Neural cell (in vitro differentiated cells): ENCODE results near the gene PARP8. TPM values are rescaled to one million over a fixed set of nuclear protein-coding genes. Genes with fewer than 3 reads are reported as not detected.

Experiments used
- H2AFZ ChIP-seq: fragments of 200-600, 300-800 bp; sonication (generic), shearing (Covaris generic); 2 replicates; pipeline ENCODE4 v1.6.0; 2014; ENCODE audit warnings: low read depth, mild to moderate bottlenecking, antibody characterized with exemption, low read length, moderate library complexity
- H3F3A ChIP-seq: fragments of 200-600 bp; shearing (Covaris generic); 2 replicates; pipeline ENCODE4 v1.6.1; 2016; ENCODE audit warnings: mild to moderate bottlenecking, moderate library complexity, mixed read lengths, antibody characterized with exemption, low read length; ENCODE audit not compliant: insufficient read depth, poor library complexity, severe bottlenecking
- H3K27ac ChIP-seq: fragments of 200-600, 300-800 bp; sonication (generic), shearing (Covaris generic); 2 replicates; pipeline ENCODE4 v1.5.1; 2014; ENCODE audit warnings: mild to moderate bottlenecking, low read length, moderate library complexity
- H3K27me3 ChIP-seq: fragments of 300-800, 200-600 bp; sonication (generic), shearing (Covaris generic); 2 replicates; pipeline ENCODE4 v1.6.0; 2014; ENCODE audit warnings: mild to moderate bottlenecking, low read depth, low read length, moderate library complexity; ENCODE audit not compliant: insufficient read depth
- H3K36me3 ChIP-seq: fragments of 300-800, 200-600 bp; sonication (generic), shearing (Covaris generic); 2 replicates; pipeline ENCODE4 v1.5.1; 2014; ENCODE audit warnings: mild to moderate bottlenecking, antibody characterized with exemption, low read length, moderate library complexity; ENCODE audit not compliant: insufficient read depth
- H3K4me2 ChIP-seq: fragments of 300-800, 200-600 bp; sonication (generic), shearing (Covaris generic); 2 replicates; pipeline ENCODE4 v1.6.0; 2014; ENCODE audit warnings: mild to moderate bottlenecking, low read length
- H3K4me3 ChIP-seq: fragments of 300-800, 200-600 bp; sonication (generic), shearing (Covaris generic); 2 replicates; pipeline ENCODE4 v1.5.1; 2014; ENCODE audit warnings: mild to moderate bottlenecking, low read length, moderate library complexity
- H3K79me2 ChIP-seq: fragments of 200-600 bp; shearing (Covaris generic); replicated peaks from 2 replicates; pipeline ENCODE4 v1.6.0; 2014; ENCODE audit warnings: mild to moderate bottlenecking, low read length, moderate library complexity; ENCODE audit not compliant: insufficient read depth
- H3K9ac ChIP-seq: fragments of 300-800, 200-600 bp; sonication (generic), shearing (Covaris generic); 2 replicates; pipeline ENCODE4 v1.6.1; 2016; ENCODE audit warnings: mild to moderate bottlenecking, low read length, mixed read lengths
- H3K9me2 ChIP-seq: fragments of 200-600 bp; shearing (Covaris generic); 2 replicates; pipeline ENCODE4 v1.6.1; 2016; ENCODE audit warnings: mild to moderate bottlenecking, low read length, mixed read lengths; ENCODE audit not compliant: insufficient read depth
- H3K9me3 ChIP-seq: fragments of 200-600, 300-800 bp; sonication (generic), shearing (Covaris generic); 2 replicates; pipeline ENCODE4 v1.6.1; 2016; ENCODE audit warnings: mild to moderate bottlenecking, mixed run types, low read length, moderate library complexity, mixed read lengths
- H4K20me1 ChIP-seq: fragments of 200-600 bp; shearing (Covaris generic); 2 replicates; pipeline ENCODE4 v1.6.1; 2016; ENCODE audit warnings: mild to moderate bottlenecking, mixed run types; ENCODE audit not compliant: insufficient read depth
- CTCF ChIP-seq: fragments of 450-650 bp; IDR thresholded peaks from 2 replicates; pipeline ENCODE4 v1.5.1; 2014; ENCODE audit warnings: antibody characterized with exemption, mild to moderate bottlenecking, moderate library complexity; ENCODE audit not compliant: poor library complexity, severe bottlenecking
- EP300 ChIP-seq: fragments of 450-650 bp; conservative IDR thresholded peaks from 2 replicates; pipeline ENCODE4 v1.6.1; 2014; ENCODE audit warnings: antibody characterized with exemption, mild to moderate bottlenecking, moderate library complexity; ENCODE audit not compliant: poor library complexity, severe bottlenecking
- EZH2 ChIP-seq: fragments of 200-600, 300-800 bp; shearing (Covaris generic), sonication (generic); IDR thresholded peaks from 2 replicates; pipeline ENCODE4 v1.6.1; 2014; ENCODE audit warnings: antibody characterized with exemption, low read length, borderline replicate concordance, mild to moderate bottlenecking; ENCODE audit not compliant: insufficient read depth, poor library complexity, severe bottlenecking
- MXI1 ChIP-seq: fragments of 450-650 bp; conservative IDR thresholded peaks from 2 replicates; pipeline ENCODE4 v1.6.1; 2014; ENCODE audit warnings: antibody characterized with exemption, mild to moderate bottlenecking; ENCODE audit not compliant: poor library complexity, severe bottlenecking
- POLR2AphosphoS5 ChIP-seq: IDR thresholded peaks from 2 replicates; pipeline ENCODE4 v1.6.1; 2012
- RAD21 ChIP-seq: fragments of 450-650 bp; conservative IDR thresholded peaks from 2 replicates; pipeline ENCODE4 v1.6.1; 2014; ENCODE audit warnings: antibody characterized with exemption, mild to moderate bottlenecking, moderate library complexity
- REST ChIP-seq: IDR thresholded peaks from 2 replicates; pipeline ENCODE4 v1.6.1; 2012; ENCODE audit warnings: borderline replicate concordance
- SMC3 ChIP-seq: fragments of 450-650 bp; conservative IDR thresholded peaks from 2 replicates; pipeline ENCODE4 v1.6.1; 2014; ENCODE audit warnings: antibody characterized with exemption, mild to moderate bottlenecking, moderate library complexity; ENCODE audit not compliant: poor library complexity
- TAF1 ChIP-seq: IDR thresholded peaks from 2 replicates; pipeline ENCODE4 v1.6.1; 2012; ENCODE audit warnings: low read depth
- polyA plus RNA-seq: library from polyadenylated mRNA; depleted of rRNA; stranded (reverse); fragments of >200 nt; gene quantifications from 2 replicates; pipeline ENCODE4 v1.2.3, GENCODE V29; 2014

PARP8 gene
- polyA plus RNA-seq, 1 donor from 2014 or later, result 29.9 TPM

- no peak overlapping the region for H2AFZ ChIP-seq
- peaks cover 3% of the 10 kb centered on the region for H3K79me2 ChIP-seq
- H3K27ac ChIP-seq, result no peak overlapping the region
- H3K4me2 ChIP-seq, result no peak overlapping the region
- H3K36me3 ChIP-seq, result no peaks in the 10 kb centered on the region
- H3F3A ChIP-seq, result no peaks in the 10 kb centered on the region
- no peaks in the 10 kb centered on the region for H3K27me3 ChIP-seq
- no peaks in the 10 kb centered on the region for H3K9me2 ChIP-seq
- no peaks in the 10 kb centered on the region for H4K20me1 ChIP-seq
- no peak for TF ChIP-seq REST
- TF ChIP-seq SMC3, result no peak
- no peak for TF ChIP-seq MXI1
- no peak for TF ChIP-seq POLR2AphosphoS5
- TF ChIP-seq CTCF, result no peak
- no peak for TF ChIP-seq RAD21
- no peak for TF ChIP-seq EP300
- no peak for TF ChIP-seq TAF1
- TF ChIP-seq EZH2, result no peak
- H3K4me3 ChIP-seq, result no peak overlapping the region
- H3K9ac ChIP-seq, result no peak overlapping the region
- H3K9me3 ChIP-seq, result no peaks in the 10 kb centered on the region
Measured at GRCh38 chr5:50738864-50739263, 72.4 kb downstream of the PARP8 start.

- H3K27me3 ChIP-seq, result no peaks in the 10 kb centered on the region
- H3F3A ChIP-seq, result no peaks in the 10 kb centered on the region
- H3K4me2 ChIP-seq, result no peak overlapping the region
- no peak overlapping the region for H3K9ac ChIP-seq
- no peak overlapping the region for H2AFZ ChIP-seq
- no peak overlapping the region for H3K27ac ChIP-seq
- H3K9me3 ChIP-seq, result no peaks in the 10 kb centered on the region
- H3K36me3 ChIP-seq, result no peaks in the 10 kb centered on the region
- TF ChIP-seq MXI1 (no peak), EZH2 (no peak), TAF1 (no peak)
- H3K79me2 ChIP-seq, result peaks cover 3% of the 10 kb centered on the region
- H3K4me3 ChIP-seq, result no peak overlapping the region
- H3K9me2 ChIP-seq, result no peaks in the 10 kb centered on the region
- no peaks in the 10 kb centered on the region for H4K20me1 ChIP-seq
Measured at GRCh38 chr5:50740832-50741231, 74.4 kb downstream of the PARP8 start.

GRCh38 chr5:50744776-50745175 is 78.3 kb downstream of the PARP8 start:
- H3K4me3 ChIP-seq, result no peak overlapping the region
- no peaks in the 10 kb centered on the region for H3K9me3 ChIP-seq
- TF ChIP-seq REST, result no peak
- no peak for TF ChIP-seq SMC3
- TF ChIP-seq POLR2AphosphoS5, result no peak
- no peak for TF ChIP-seq RAD21
- H3K27ac ChIP-seq, result no peak overlapping the region
- H3K9ac ChIP-seq, result no peak overlapping the region
- peaks cover 3% of the 10 kb centered on the region for H3K79me2 ChIP-seq
- no peaks in the 10 kb centered on the region for H4K20me1 ChIP-seq
- no peaks in the 10 kb centered on the region for H3F3A ChIP-seq
- no peak overlapping the region for H3K4me2 ChIP-seq
- no peaks in the 10 kb centered on the region for H3K36me3 ChIP-seq
- no peak overlapping the region for H2AFZ ChIP-seq
- H3K9me2 ChIP-seq, result no peaks in the 10 kb centered on the region
- no peaks in the 10 kb centered on the region for H3K27me3 ChIP-seq
